AG10803 (cell line): ENCODE results near the gene RICTOR.

Experiments used
- DNase-seq: peaks from one replicate; pipeline ENCODE4 v3.0.0; 2010; ENCODE audit warnings: low read depth
- H3K4me3 ChIP-seq: 2 replicates; pipeline ENCODE4 v1.5.1; 2011; ENCODE audit warnings: mild to moderate bottlenecking, low read length, control low read depth
- TF ChIP-seq, protein P1 (sequence below): conservative IDR thresholded peaks from 2 replicates; pipeline ENCODE4 v1.5.1; 2011; ENCODE audit warnings: mild to moderate bottlenecking, low read length, control low read depth, inconsistent platforms

RICTOR gene

DNA sequence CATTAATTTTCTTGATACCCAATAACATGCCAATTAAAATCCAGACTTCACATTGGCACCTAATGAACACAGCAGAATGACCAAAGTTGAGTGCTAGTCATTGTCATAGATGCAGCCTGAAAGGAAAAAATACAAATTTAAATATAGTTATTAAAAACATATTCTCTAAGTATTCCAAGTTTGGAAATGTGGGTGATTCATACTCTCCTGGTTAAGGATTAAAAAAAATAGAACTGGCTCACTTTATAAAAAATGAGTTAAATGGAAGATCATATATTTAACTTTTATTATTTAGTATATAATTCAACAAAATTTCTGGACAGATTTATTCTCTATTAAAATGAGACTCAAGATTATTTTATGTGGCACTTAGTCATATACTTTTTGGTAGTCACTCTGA lies 33.2 kb upstream of the RICTOR start:
- no peak overlapping the region for H3K4me3 ChIP-seq
- DNase-seq, result no peak
- TF ChIP-seq, protein P1, sequence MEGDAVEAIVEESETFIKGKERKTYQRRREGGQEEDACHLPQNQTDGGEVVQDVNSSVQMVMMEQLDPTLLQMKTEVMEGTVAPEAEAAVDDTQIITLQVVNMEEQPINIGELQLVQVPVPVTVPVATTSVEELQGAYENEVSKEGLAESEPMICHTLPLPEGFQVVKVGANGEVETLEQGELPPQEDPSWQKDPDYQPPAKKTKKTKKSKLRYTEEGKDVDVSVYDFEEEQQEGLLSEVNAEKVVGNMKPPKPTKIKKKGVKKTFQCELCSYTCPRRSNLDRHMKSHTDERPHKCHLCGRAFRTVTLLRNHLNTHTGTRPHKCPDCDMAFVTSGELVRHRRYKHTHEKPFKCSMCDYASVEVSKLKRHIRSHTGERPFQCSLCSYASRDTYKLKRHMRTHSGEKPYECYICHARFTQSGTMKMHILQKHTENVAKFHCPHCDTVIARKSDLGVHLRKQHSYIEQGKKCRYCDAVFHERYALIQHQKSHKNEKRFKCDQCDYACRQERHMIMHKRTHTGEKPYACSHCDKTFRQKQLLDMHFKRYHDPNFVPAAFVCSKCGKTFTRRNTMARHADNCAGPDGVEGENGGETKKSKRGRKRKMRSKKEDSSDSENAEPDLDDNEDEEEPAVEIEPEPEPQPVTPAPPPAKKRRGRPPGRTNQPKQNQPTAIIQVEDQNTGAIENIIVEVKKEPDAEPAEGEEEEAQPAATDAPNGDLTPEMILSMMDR, result no peak

DNA sequence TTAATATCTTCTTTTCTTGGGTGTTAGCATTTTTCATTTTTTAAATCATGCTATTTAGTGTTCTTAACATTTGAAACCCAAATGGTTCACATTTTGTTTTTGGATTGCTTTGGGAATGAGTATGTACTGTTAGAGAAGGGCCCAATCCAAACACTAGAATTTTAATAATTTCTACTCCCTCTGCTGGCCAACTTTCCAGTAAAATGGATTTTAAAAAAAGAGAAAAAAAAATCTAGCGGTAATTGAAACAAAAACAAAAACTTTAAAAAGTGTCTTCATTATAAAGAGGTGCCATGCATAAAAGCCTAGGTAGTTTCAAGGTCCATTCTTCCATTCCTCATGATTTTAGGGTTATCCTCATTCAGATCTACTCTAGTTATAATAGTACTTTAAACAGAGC lies 32.1 kb upstream of the RICTOR start:
- DNase-seq, result no peak
- H3K4me3 ChIP-seq, result no peak overlapping the region
- TF ChIP-seq, protein P1, result peak; percentile 45

- TF ChIP-seq, protein P1, result no peak
- DNase-seq, result no peak
- H3K4me3 ChIP-seq, result no peak overlapping the region
Measured at GRCh38 chr5:39104221-39104620, 30.0 kb upstream of the RICTOR start.

DNA sequence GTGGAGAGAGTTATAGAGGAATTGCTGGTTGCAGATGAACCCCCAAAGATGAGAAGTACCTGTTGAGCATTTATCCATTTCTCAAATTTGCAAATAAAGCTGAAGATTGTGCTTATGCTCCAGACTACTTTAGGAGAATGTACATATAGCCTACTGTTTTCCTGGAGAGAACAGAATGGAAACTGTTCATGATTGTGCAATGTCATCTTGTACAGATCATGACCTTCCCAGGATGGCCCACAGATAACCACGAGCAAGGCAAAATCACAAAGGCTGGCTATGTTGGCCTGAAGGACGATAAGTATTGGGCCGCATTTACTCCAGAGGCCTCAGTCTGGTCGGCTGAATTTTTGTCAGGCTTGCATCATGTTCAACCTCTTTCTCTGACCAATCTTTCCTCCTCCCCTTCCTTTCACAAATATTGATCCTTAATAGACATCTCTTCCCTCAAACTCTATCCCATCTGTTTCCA lies 28.5 kb upstream of the RICTOR start:
- TF ChIP-seq, protein P1, result no peak
- DNase-seq, result no peak
- no peak overlapping the region for H3K4me3 ChIP-seq

GRCh38 chr5:39100851-39101396 lies 26.7 kb upstream of the RICTOR start:
- no peak overlapping the region for H3K4me3 ChIP-seq
- DNase-seq, result peak; percentile 97
- TF ChIP-seq, protein P1, result no peak

DNA sequence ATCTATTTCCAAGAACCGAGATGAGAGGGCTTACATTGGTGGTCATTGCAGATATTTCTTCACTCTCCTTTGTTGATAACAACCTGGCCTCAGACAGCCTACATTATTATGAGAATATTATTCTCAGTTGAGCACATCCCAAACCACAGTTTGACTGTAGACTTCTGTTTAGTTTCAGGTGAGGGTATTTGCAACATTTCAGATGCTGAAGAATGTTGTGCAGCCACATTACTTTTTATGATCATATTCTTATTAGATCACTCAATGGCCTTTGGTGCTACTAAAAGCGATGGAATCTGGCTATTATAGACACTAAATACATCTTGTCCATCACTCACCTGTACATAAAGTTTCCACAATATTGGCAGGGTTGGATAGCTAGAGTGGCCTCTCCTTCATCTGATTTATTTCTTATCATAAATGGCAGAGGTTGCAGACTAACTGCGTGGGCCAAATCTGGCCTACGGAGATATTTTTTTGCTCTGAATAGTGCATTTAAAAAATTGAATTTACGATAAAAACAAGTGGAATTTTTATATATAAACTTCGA lies 26.2 kb upstream of the RICTOR start:
- H3K4me3 ChIP-seq, result no peak overlapping the region
- TF ChIP-seq, protein P1, result no peak
- DNase-seq, result no peak

DNA sequence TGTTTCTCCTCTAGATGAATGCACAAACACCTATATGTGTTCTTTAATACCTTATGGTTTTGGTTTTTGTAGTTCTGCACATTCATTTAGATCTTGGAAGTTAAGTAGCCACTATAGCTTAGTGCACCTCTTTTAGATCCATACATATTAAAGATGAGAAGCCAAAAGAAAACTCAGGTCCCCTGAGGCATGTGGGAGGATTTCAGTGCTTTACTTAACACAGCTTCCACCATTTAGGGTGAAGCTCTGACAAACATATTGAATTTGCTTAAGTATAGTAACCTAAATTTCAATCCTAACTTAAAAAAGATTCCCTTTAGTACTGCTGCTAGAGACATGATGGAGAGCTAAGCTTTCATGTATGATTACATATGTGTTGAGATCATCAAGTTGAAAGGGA lies 25.6 kb upstream of the RICTOR start:
- H3K4me3 ChIP-seq, result no peak overlapping the region
- TF ChIP-seq, protein P1, result no peak
- no peak for DNase-seq
